ENCODE results near the gene GNAI2.

GNAI2 gene

DNA sequence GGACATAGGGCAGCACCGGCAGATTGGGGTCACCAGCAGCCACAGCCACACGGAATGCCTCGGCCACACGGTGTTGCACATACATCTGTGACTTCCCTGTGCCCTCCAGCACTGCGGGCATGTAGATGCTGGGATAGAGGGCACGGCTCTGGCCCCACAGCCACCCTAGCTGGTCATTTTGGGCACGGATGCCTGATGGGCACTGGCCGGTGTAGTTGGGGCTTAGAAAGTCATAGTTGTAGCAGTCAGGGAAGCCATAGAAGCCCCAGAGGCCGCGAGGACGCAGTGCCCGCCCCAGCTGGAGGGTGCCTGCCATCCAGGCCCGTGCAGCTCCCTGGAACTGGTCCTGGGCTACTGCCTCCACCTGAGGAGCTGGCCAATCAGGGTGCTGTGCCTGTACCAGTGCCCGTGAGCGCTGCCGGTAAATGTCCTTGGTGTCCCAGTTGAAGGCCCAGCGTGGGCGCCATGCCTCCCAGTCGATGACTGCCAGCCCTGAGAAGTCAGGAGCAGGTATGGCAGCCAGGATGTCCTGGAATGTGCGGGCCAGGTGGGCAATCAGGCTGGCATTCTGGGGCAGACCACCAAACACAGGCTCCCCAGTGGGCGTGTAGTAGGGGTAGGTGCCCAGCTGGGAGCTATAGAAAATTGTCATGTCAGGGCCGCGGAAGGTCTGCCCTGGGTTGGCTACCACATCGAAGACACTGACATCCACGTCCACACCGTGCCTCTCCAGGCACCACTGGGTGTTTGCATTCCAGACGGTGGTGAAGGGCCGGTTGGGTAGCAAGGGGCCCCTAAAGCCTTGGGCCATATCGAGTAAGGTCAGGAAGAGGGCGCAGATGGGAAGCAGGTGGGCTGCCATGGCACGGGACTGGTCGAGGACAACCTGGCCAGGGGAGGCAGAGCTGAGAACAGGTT, 66.3 kb downstream of the GNAI2 start:
- no peaks in the 10 kb centered on the region for H3K9me3 ChIP-seq (ENCODE audit: control insufficient read depth, insufficient read depth, low read length)
- no peaks in the 10 kb centered on the region for H3K36me3 ChIP-seq (ENCODE audit: control insufficient read depth, insufficient read depth, low read length)
- no peak overlapping the region for H3K9ac ChIP-seq (ENCODE audit: low read depth, low read length)
- no peaks in the 10 kb centered on the region for H3K27me3 ChIP-seq (ENCODE audit: control insufficient read depth, insufficient read depth, low read length)
- H3K4me1 ChIP-seq (ENCODE audit: control insufficient read depth, insufficient read depth, low read length), result peaks cover 3% of the 10 kb centered on the region
- no peak overlapping the region for H3K4me3 ChIP-seq (ENCODE audit: low read depth, low read length)

DNA sequence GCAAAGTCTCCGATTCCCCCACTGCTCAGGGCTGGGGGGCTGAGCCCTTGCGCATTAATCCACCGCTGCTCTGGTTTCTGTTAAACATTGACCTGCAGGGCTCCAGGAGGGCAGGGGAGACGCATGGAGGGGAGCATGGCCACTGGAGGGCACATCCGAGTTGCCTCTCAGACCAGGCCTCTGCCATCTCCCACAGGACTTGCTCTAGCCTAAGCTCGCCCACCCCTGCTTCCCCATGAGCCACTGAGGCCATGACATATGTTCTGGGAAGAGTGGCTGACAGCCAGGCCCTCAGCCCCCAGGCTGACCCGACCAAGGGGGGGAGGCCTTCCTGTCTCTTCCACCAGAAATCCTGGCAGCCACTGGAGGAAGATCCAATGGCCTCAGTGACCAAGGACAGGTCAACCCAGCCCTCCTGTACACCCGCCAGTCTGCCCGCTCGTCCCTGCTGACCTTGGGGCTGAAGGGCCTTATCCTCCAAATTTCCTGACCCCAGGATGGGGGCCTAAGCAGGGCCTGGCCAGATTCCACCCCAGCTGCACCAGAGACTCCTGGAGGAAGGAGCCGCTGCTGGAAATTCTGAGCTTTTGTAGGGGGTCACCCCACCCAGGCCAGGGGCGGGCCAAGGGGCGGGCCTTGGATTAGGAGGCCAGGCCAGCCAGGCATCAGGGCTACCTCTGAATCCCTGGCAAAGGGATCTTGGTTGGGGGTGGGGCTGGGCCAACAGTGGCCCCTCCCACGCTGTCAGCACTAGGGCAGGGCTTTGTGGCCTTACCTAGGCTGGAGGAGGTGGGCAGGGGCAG, 67.2 kb downstream of the GNAI2 start, which contains the start of gene HYAL1:
HYAL1 (minus strand) TSS at position 562 of the 803 bp plus-strand sequence. CDS start 618 bp downstream, outside the sequence.
- Histone ChIP-seq H3K9me3 (ENCODE audit: control insufficient read depth, insufficient read depth, low read length) (no peaks in the 10 kb centered on the region), H3K4me1 (ENCODE audit: control insufficient read depth, insufficient read depth, low read length) (peaks cover 3% of the 10 kb centered on the region), H3K9ac (ENCODE audit: low read depth, low read length) (peak within 1 kb of the TSS; percentile 47), H3K36me3 (ENCODE audit: control insufficient read depth, insufficient read depth, low read length) (no peaks in the 10 kb centered on the region), H3K27me3 (ENCODE audit: control insufficient read depth, insufficient read depth, low read length) (no peaks in the 10 kb centered on the region), H3K4me3 (ENCODE audit: low read depth, low read length) (no peak within 1 kb of the TSS)

DNA sequence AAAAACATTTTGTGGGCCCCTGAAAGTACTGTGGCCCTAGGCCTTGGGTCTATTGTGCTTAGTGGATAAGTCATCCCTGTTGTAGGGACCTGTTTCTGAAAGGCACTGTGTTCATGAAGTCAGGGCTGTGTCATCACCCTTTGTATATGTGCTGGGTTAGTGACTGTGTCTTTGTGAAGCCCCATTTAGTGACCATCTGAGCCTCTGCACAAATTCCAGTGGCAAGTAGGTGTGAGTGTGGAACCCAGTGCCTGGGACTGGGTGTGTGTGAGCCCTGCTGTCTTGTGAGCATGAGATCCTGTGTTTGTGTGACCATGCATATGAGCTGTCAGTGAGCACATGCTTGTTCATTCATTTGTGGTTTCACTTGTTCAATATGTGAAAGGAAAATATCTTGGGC, 68.6 kb downstream of the GNAI2 start:
- Histone ChIP-seq H3K4me1 (ENCODE audit: control insufficient read depth, insufficient read depth, low read length) (peaks cover 3% of the 10 kb centered on the region), H3K9me3 (ENCODE audit: control insufficient read depth, insufficient read depth, low read length) (peaks cover under 1% of the 10 kb centered on the region), H3K36me3 (ENCODE audit: control insufficient read depth, insufficient read depth, low read length) (no peaks in the 10 kb centered on the region), H3K27me3 (ENCODE audit: control insufficient read depth, insufficient read depth, low read length) (no peaks in the 10 kb centered on the region), H3K9ac (ENCODE audit: low read depth, low read length) (no peak overlapping the region), H3K4me3 (ENCODE audit: low read depth, low read length) (no peak overlapping the region)

Measured in iPS-15b (cell line).